ENCODE data around the gene HK2.
"Not testable (repeated sequence)": the region's sequence is repeated elsewhere in the genome, so short reads cannot be mapped to it uniquely, and the experiment has no call there.

The HK2 gene

GRCh38 chr2:74834792-74835755, 1.1 kb downstream of the HK2 start:
- no peak for DNase-seq (ENCODE audit: low read depth, low spot score)

DNA sequence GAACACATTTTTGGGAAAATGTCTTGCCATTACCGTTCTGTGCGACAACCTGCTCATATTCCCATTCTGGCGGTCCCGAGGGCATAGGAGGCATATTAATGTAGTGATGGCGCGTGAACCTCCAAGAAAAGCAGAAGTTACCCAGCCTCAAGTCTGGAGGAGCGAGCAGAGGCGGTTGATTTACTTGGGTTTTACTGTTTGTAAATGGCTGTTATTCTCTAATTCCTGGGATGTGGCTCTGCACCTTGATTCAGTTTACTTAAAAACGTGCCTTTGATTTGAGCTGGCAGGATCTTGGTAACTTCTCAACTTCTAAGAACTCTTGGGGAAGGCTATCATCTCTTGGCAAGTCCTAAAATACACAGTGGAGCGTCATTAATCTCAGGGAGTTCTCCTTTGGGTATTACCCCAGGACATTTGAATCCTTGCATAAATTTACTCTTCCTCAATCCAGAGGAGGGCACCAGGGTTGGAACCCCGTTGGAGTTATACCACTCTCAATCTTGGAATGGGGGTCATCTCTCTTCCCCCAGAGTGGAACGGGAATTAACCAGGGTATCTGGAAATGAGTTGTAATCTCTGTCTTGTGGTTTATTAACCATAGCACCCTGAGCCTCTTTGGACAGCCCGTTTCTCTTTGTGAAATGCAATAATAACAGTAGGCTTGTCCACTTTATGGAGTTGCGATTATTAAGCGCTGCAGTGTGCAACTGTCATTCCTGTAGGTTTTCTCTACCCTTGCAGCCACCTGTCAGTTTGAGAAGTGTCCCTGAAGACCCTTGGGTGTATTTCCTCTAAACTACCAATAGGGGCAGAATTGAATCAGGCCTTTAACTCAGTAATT, 2.1 kb downstream of the HK2 start:
- no peak for DNase-seq (ENCODE audit: low read depth, low spot score)

DNA sequence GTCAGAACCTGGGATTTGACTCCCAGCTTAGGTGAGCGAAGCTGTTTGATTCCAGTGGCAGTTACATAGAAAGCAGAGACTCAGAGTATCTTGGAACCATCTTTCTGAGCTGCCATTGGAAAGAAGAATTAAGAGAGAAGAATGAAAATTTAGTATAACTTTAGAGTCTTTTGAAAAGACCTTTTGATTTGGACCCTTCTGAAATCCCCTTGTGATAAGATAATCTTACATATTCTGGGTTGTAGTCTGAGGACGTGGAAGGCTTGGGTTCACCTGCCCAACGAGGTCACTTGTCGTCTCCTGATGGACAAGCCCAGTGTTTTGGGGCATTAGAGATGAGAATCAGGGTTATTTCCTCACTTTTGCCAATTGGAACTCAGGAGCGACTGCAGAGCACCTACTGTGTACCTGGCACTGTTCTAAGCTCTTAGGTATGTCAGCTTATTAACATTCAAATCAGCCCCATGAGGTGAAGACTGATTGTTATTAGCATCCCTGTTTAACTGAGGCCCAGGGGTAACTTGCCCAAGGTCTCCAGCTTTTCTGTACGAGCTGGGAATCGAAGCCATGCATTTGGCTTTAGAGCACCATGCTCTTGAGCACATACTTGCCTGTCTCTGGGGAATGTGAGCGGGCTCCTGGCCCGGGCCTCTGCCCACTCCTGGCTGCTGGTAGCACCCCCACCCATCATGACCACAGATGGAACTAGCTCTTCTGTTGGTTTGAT, 2.9 kb downstream of the HK2 start:
- no peak for DNase-seq (ENCODE audit: low read depth, low spot score)

DNA sequence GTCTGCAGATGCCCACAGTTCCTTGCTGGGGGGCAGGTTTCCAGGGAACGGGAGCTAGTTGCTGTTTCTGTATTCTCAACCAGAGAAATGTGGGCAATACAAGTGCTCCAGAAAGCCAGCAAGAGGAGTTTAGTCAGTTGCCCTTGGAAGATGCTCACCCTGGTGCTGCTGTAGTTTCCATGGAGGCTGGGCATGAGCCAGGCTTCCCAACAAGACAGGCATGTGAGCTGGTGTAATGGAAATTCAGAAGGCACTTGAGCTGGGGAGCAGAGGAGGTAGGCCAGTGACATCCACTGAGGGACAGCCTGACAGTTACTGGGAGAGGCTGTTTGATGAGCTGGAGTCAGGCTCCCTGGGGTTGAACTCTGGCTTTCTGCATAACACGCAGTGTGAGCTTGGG, 7.7 kb downstream of the HK2 start:
- DNase-seq (ENCODE audit: low read depth, low spot score) = no peak

DNA sequence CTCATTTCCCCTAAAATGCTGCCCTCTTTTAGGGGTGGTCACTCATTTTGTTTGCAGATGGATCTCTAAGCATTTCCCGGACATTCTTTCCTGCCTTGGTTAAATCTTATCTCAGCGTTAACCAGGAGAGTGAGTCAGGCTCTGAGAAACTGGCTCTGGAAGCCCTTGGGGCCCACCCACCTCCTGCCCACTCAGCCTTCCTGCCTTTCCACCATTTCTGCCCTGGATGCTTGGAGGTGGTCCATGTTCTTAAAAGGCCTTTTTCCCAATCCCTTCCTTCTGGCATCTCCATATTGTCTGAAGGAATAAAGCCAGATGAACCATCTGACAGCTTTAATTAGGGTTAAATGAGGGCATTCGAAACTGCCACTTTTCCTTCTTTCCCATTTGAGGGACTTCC, 9.5 kb downstream of the HK2 start:
- DNase-seq (ENCODE audit: low read depth, low spot score) = no peak

DNA sequence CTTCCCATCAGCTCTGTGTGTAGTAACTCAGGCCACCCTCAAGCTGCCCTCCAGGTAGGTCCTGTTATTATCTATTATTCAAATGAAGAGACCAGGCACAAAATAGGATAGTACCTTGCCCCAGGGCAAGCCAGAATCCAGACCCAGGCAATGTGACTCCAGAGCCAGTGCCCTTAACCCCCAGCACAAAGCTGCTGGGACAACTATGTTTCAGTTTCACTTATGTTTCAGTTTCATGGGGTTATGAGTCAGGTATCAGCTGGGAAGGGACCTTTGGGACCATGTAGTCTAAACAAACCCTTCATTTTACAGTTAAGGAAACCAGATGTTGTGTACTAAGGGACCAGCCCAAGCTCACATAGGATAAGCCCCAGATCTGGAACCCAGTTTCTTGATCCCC, 10.0 kb downstream of the HK2 start:
- peak; percentile 47 for DNase-seq (ENCODE audit: low read depth, low spot score)

DNA sequence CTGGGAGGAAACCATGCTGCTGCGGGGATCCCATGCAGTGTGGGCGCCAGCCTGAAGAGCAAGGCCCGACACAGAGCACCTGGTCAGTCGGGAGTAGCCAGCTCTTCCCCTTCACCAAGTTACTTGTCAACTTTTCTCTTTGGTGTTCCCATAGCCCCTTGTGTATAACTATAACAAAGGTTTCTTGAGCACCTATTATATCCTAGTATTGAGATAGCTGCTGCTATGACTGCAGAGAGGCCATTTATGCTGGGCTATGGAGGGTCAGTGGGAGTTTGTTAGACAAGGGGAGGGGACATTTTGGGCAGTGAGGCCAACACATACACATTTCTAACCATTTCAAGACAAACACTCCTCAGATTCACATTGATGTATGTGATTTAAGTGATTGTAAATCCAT, 10.8 kb downstream of the HK2 start:
- no peak for DNase-seq (ENCODE audit: low read depth, low spot score)

GRCh38 chr2:74845217-74845751, 11.4 kb downstream of the HK2 start:
- DNase-seq (ENCODE audit: low read depth, low spot score) = peak; percentile 61

DNA sequence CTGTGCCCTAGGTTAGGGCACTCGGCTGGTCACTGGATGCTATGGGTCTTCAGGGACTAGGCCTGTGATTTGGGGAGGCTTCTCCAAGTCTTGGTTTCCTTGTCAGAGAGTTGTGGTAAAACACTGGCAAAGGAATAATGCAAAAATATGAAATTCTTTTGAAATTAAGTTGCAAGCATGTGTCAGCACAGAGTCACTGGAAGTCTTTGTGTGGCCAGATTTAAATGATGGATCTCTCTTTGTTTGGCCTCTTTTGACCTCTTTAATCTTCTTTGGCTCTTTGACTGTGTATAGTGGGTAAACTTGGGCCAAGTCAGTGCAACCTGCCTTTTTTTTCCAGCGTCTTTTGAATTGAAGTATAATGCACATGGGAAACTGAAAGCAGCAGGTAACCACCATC, 12.1 kb downstream of the HK2 start:
- DNase-seq (ENCODE audit: low read depth, low spot score) = no peak

DNA sequence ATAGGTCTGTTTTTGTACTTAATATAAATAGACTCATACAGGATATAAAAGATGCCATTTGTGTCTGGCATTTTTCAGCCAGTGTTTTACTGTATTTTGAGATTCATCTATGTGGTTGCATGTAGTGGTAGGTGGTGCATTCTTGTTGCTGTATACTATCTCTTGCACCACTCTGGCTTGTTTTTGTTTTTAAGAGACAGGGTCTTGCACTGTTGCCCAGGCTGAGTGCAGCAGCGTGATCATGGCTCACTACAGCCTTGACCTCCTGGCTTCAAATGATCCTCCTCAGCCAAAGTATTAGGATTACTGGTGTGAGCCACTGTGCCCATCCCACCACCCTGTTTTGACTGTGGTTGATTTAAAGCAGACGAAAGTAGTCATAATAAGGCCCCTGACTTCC, 12.6 kb downstream of the HK2 start:
- DNase-seq (ENCODE audit: low read depth, low spot score) = no peak

DNA sequence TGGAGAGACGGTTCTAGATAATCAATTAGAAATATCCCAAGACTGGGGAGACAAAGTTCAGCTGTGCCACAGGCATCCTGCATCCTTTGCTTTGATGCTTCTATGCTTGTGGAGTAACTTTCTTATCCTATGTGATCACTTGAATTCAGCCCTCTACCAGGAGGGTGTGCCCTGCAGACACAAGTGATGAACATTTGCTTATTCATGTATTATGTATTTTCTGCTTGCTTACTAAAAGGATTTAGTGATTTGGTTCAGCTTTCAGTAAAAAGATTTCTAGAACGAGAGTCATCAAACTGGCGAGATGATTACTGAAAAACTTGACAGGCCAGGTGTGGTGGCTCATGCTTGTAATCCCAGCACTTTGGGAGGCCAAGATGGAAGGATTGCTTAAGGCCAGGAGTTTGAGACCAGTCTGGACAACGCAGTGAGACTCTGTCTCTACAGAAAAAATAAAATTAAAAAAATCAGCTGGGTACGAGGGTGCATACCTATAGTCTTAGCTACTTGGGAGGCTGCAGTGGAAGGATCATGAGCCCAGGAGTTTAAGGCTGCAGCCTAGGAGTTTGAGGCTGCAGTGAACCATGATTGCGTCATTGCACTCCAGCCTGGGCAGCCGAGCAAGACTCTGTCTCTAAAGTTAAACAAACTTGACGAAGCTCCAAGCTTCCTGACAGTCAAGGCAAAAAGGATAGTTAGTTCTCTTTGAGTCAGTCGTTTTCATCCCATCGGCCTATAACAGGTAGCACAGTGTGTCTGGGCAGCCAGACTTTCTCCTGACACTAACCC, 13.3 kb downstream of the HK2 start:
- DNase-seq (ENCODE audit: low read depth, low spot score) = no peak

- DNase-seq (ENCODE audit: low read depth, low spot score) = no peak
These were observed 15.4 kb downstream of the HK2 start for GRCh38 chr2:74849228-74849892.

- DNase-seq (ENCODE audit: low read depth, low spot score) = no peak
These were observed 16.7 kb downstream of the HK2 start for GRCh38 chr2:74850496-74851190.

- DNase-seq (ENCODE audit: low read depth, low spot score) = no peak
These were observed 17.3 kb downstream of the HK2 start for GRCh38 chr2:74851191-74851566.

DNA sequence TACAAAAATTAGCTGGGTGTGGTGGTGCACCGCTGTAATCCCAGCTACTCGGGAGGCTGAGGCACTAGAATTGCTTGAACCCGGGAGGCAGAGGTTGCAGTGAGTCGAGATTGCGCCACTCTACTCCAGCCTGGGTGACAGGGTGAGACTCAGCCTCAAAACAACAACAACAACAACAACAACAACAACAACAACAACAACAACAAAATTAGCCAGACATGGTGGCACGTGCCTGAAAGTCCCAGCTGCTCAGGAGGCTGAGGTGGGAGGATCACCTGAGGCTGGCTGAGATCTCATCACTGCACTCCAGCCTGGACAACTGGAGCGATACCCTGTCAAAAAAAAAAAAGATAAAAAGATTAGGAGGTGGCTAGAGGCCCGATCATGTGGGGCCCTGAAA, 19.4 kb downstream of the HK2 start:
- not testable (repeated sequence) for DNase-seq (ENCODE audit: low read depth, low spot score)

GRCh38 chr2:74854401-74854800, 20.5 kb downstream of the HK2 start:
- no peak for DNase-seq (ENCODE audit: low read depth, low spot score)

GRCh38 chr2:74855114-74855707, 21.3 kb downstream of the HK2 start:
- not testable (repeated sequence) for DNase-seq (ENCODE audit: low read depth, low spot score)

DNA sequence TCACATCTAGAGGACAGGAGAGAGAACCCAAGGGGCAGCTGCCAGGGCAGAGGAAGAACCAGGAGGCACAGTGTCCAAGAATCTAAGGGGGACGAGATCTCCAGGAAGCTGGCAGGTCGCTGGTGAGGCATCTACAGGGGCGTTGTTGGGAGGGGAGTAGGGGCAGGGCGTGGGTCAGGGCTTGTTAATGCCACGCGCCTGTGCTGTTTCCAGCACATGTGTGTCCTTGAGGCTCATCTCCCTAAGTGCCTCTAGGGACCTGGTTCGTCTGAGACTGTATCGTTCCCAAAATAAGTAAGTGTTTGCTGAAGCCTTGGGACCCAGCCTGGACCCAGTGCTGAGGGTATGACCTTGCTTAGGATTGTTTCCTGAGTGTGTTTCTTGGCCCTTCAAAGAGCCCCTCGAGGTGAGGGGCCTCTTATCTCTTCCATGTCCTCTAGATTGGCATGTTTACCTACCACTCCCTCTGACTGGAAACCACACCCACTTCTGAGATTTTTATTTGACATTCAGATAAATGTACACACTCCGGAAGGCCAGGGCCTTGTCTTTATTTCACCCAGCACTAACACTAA, 22.2 kb downstream of the HK2 start:
- DNase-seq (ENCODE audit: low read depth, low spot score) = no peak

- no peak for DNase-seq (ENCODE audit: low read depth, low spot score)
These were observed 22.7 kb downstream of the HK2 start for GRCh38 chr2:74856599-74856998.
